Neuronal stem cell (in vitro differentiated cells): ENCODE results near the gene LEPROT.

Experiments
- DNase-seq: peaks from one replicate; pipeline ENCODE4 v3.0.0-alpha.2; 2013; ENCODE audit warnings: low spot score
- H2AFZ ChIP-seq: one replicate; pipeline ENCODE4 v1.6.1; 2013; ENCODE audit warnings: mild to moderate bottlenecking, low read length, inconsistent platforms
- H2AK5ac ChIP-seq: 2 replicates; pipeline ENCODE4 v1.6.1; 2013; ENCODE audit warnings: low read depth, mild to moderate bottlenecking, inconsistent platforms, low read length, moderate library complexity, mixed read lengths
- H2BK120ac ChIP-seq: 2 replicates; pipeline ENCODE4 v1.6.1; 2013; ENCODE audit warnings: low read depth, mild to moderate bottlenecking, inconsistent platforms, low read length, moderate library complexity, mixed read lengths
- H2BK12ac ChIP-seq: one replicate; pipeline ENCODE4 v1.6.1; 2013; ENCODE audit warnings: low read length, inconsistent platforms
- H2BK15ac ChIP-seq: 2 replicates; pipeline ENCODE4 v1.6.1; 2013; ENCODE audit warnings: mild to moderate bottlenecking, low read length, inconsistent platforms, mixed read lengths
- H2BK5ac ChIP-seq: one replicate; pipeline ENCODE4 v1.6.1; 2013; ENCODE audit warnings: inconsistent platforms, mild to moderate bottlenecking, low read length, moderate library complexity
- H3K14ac ChIP-seq: one replicate; pipeline ENCODE4 v1.6.1; 2013; ENCODE audit warnings: low read length, inconsistent platforms
- H3K18ac ChIP-seq: 2 replicates; pipeline ENCODE4 v1.6.1; 2013; ENCODE audit warnings: low read length, inconsistent platforms
- H3K23ac ChIP-seq: 2 replicates; pipeline ENCODE4 v1.6.1; 2013; ENCODE audit warnings: low read depth, mild to moderate bottlenecking, mixed read lengths, low read length, inconsistent platforms; ENCODE audit not compliant: poor library complexity
- H3K27ac ChIP-seq: replicated peaks from 3 replicates; pipeline ENCODE4 v1.5.1; 2013; ENCODE audit warnings: low read length, inconsistent platforms
- H3K27me3 ChIP-seq, 3 experiments: 2 replicates each; pipeline ENCODE4 v1.6.1; 2013; ENCODE audit warnings: low read length in 3 of 3, mild to moderate bottlenecking in 2 of 3, inconsistent platforms in 1 of 3, low read depth in 1 of 3, mixed read lengths in 1 of 3, moderate library complexity in 1 of 3; ENCODE audit not compliant: control insufficient read depth in 3 of 3, insufficient read depth in 3 of 3
- H3K36me3 ChIP-seq, 2 donors: replicated peaks in 1 of 2; 2 replicates each; pipeline ENCODE4 v1.6.1; 2013; ENCODE audit warnings: low read length in 2 of 2; ENCODE audit not compliant: control insufficient read depth in 2 of 2, insufficient read depth in 2 of 2
- H3K4ac ChIP-seq: 2 replicates; pipeline ENCODE4 v1.6.1; 2013; ENCODE audit warnings: inconsistent platforms, mild to moderate bottlenecking, low read length, moderate library complexity
- H3K4me1 ChIP-seq, 2 donors: 1 replicate in 1 of 2; 2 replicates in 1 of 2; pipeline ENCODE4 v1.6.1; 2013; ENCODE audit warnings: low read length in 2 of 2, low read depth in 1 of 2; ENCODE audit not compliant: control insufficient read depth in 2 of 2, insufficient read depth in 1 of 2
- H3K4me2 ChIP-seq: one replicate; pipeline ENCODE4 v1.6.1; 2013; ENCODE audit warnings: mild to moderate bottlenecking, low read length, inconsistent platforms; ENCODE audit not compliant: insufficient read depth, poor library complexity, severe bottlenecking
- H3K4me3 ChIP-seq, 2 donors: 2 replicates each; pipeline ENCODE4 v1.5.1; 2013; ENCODE audit warnings: low read length in 2 of 2, mild to moderate bottlenecking in 2 of 2, inconsistent platforms in 1 of 2, moderate library complexity in 1 of 2
- H3K79me1 ChIP-seq: one replicate; pipeline ENCODE4 v1.6.1; 2013; ENCODE audit warnings: low read depth, mild to moderate bottlenecking, inconsistent platforms, low read length, moderate library complexity
- H3K9ac ChIP-seq: one replicate; pipeline ENCODE4 v1.6.1; 2013; ENCODE audit warnings: mild to moderate bottlenecking, low read depth, low read length, inconsistent platforms; ENCODE audit not compliant: poor library complexity
- H3K9me3 ChIP-seq, 2 donors: replicated peaks in 1 of 2; 2 replicates each; pipeline versions ENCODE3 to v1.6.1; 2013; ENCODE audit warnings: low read length in 2 of 2, mild to moderate bottlenecking in 2 of 2, inconsistent platforms in 1 of 2, low read depth in 1 of 2, mixed read lengths in 1 of 2, moderate library complexity in 1 of 2; ENCODE audit not compliant: control insufficient read depth in 2 of 2, insufficient read depth in 1 of 2
- H4K8ac ChIP-seq: one replicate; pipeline ENCODE4 v1.6.1; 2013; ENCODE audit warnings: low read depth, mild to moderate bottlenecking, inconsistent platforms, low read length, moderate library complexity
- H4K91ac ChIP-seq: one replicate; pipeline ENCODE4 v1.6.1; 2013; ENCODE audit warnings: low read length, low read depth, mild to moderate bottlenecking, inconsistent platforms; ENCODE audit not compliant: poor library complexity
- WGBS, 2 donors: extraction: QIAGEN DNeasy Blood & Tissue Kit; methylation state at CpG; one replicate each; pipeline ENCODE4 v1.1.7; 2013; ENCODE audit warnings: missing lambda C conversion rate in 2 of 2, mixed read lengths in 1 of 2; ENCODE audit not compliant: insufficient read length in 2 of 2, insufficient replicate concordance in 1 of 2; ENCODE audit errors: extremely low coverage in 2 of 2; 5-methylcytosine and 5-hydroxymethylcytosine counted together

Gene LEPROT

DNA sequence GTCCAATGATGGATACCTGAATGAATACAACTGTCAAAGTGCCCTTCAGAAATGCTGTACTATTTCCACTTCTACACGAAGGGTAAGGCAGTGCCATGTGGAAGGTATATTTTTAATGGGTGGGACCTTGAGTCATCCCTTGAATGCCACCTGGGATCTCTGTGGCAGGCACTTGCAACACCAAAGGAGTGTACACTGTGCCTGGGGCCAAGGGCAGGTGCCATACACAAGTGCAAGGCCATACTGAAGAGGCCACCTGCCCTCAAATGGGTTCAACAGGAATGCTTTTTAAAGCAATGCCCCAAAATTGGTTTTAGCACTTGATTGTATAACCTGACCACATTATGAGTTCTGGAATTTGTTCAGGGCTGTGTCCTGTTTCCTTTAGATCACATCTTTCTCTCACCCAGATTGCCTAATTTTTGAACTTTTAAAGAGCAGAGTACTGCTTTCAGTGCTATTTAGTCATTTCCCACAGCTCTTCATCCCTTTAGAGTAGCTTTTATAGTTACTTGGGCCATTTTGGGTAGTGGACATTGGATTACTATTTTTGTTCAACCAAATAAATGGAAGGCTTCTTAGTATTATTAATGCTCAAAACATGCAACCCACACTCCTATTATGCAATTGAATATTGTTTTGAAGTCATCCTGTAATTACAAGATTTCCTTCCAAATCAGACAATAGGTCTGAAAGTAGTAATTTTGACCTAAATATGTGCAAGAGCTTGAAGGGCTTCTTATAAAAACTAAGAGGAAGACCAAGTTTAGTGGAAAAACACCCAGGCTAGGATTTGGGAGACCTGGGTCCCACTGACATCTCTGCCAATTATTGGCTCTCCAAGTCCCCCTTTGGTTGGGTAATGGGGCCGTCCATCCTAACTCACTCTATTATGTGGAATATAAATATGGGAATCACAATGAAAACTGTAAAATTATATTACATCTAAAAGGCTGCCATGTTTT is 57.2 kb downstream of the LEPROT start:
- Histone ChIP-seq H2AK5ac (no peak overlapping the region), H2BK5ac (no peak overlapping the region), H2AFZ (no peak overlapping the region), H3K4me1 (peaks cover 0 to 3% of the 10 kb centered on the region in 2 donors), H3K14ac (no peak overlapping the region), H3K27me3 (no peaks in the 10 kb centered on the region), H2BK120ac (no peak overlapping the region), H3K23ac (no peak overlapping the region), H3K36me3 (no peaks in the 10 kb centered on the region), H3K4me2 (no peak overlapping the region), H3K18ac (no peak overlapping the region), H2BK12ac (no peak overlapping the region), H3K9ac (no peak overlapping the region), H3K4ac (no peak overlapping the region), H3K27ac (no peak overlapping the region), H4K91ac (no peak overlapping the region), H2BK15ac (no peak overlapping the region), H3K9me3 (no peaks in the 10 kb centered on the region), H3K79me1 (no peaks in the 10 kb centered on the region), H4K8ac (no peak overlapping the region), H3K4me3 (peak overlapping the region in 1 of 2 donors; percentile 20)
- no CpG with 5 or more reads among the region's 2 CpGs for WGBS, 2 donors
- DNase-seq = no peak

DNA sequence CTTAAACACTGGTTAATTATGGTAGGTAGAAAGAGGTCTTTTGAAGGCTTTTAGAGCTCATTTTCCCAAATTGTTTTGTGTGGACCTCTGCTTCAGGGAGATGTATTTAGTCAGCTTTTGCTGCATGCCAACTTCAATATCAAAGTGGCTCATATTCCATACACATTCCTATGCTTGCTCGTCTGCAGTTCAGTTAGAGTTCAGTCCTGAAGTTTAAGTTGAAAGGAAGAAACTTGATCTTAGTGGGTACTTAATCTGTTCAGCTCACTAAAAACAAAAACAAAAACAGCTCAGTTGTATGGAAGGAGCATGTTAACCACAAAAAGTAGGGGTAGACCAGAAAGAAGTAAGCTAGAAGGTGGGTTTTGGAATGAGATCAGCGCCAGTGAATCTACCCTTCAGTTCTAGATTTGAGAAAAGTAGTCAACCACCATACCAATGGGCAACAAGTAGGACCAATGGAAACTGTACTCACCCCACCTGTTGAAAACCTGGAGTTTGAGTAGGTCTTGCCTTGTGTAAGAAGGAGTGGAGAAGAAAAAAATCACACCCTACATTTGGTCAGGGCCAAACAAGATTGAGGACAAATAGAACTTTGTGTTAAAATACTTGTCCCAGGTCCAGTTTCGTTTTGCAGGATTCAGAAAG is 58.0 kb downstream of the LEPROT start:
- H2BK12ac ChIP-seq = no peak overlapping the region
- H4K8ac ChIP-seq = no peak overlapping the region
- no peak for DNase-seq
- H3K23ac ChIP-seq = no peak overlapping the region
- no peak overlapping the region for H4K91ac ChIP-seq
- H2AFZ ChIP-seq = no peak overlapping the region
- no peak overlapping the region for H3K4me2 ChIP-seq
- H3K27me3 ChIP-seq = no peaks in the 10 kb centered on the region
- H3K36me3 ChIP-seq = no peaks in the 10 kb centered on the region
- H3K4me3 ChIP-seq = no peak overlapping the region
- H3K4ac ChIP-seq = no peak overlapping the region
- H3K4me1 ChIP-seq = peaks cover 0 to 3% of the 10 kb centered on the region in 2 donors
- no peak overlapping the region for H2BK5ac ChIP-seq
- H3K79me1 ChIP-seq = no peaks in the 10 kb centered on the region
- no peak overlapping the region for H2BK120ac ChIP-seq
- H3K27ac ChIP-seq = no peak overlapping the region
- H3K14ac ChIP-seq = no peak overlapping the region
- no CpG with 5 or more reads among the region's 3 CpGs for WGBS, 2 donors
- no peak overlapping the region for H2AK5ac ChIP-seq
- H3K18ac ChIP-seq = no peak overlapping the region
- H3K9me3 ChIP-seq = no peaks in the 10 kb centered on the region
- no peak overlapping the region for H2BK15ac ChIP-seq
- H3K9ac ChIP-seq = no peak overlapping the region

GRCh38 chr1:65479554-65480204 is 59.2 kb downstream of the LEPROT start:
- H4K91ac ChIP-seq = no peak overlapping the region
- H2BK15ac ChIP-seq = no peak overlapping the region
- H3K4me2 ChIP-seq = no peak overlapping the region
- H3K27me3 ChIP-seq = no peaks in the 10 kb centered on the region
- no peaks in the 10 kb centered on the region for H3K79me1 ChIP-seq
- H3K9me3 ChIP-seq = no peaks in the 10 kb centered on the region
- H3K27ac ChIP-seq = no peak overlapping the region
- no peak overlapping the region for H2BK12ac ChIP-seq
- no peak overlapping the region for H2BK120ac ChIP-seq
- DNase-seq = no peak
- no peak overlapping the region for H3K4ac ChIP-seq
- H2BK5ac ChIP-seq = no peak overlapping the region
- no peak overlapping the region for H2AK5ac ChIP-seq
- H3K4me3 ChIP-seq = no peak overlapping the region
- H3K14ac ChIP-seq = no peak overlapping the region
- no peak overlapping the region for H3K23ac ChIP-seq
- no peak overlapping the region for H4K8ac ChIP-seq
- peaks cover 0 to 3% of the 10 kb centered on the region in 2 donors for H3K4me1 ChIP-seq
- no peak overlapping the region for H2AFZ ChIP-seq
- WGBS, 2 donors = no CpG with 5 or more reads among the region's 4 CpGs
- H3K18ac ChIP-seq = no peak overlapping the region
- H3K36me3 ChIP-seq = no peaks in the 10 kb centered on the region
- H3K9ac ChIP-seq = no peak overlapping the region
